ENCODE results near the gene HMGXB4. TPM values are rescaled to one million over a fixed set of nuclear protein-coding genes. Genes with fewer than 3 reads are reported as not detected.
A peak's percentile ranks its signal among the peaks of the same experiment; 100 is the strongest.
"Not testable (repeated sequence)": the region's sequence is repeated elsewhere in the genome, so short reads cannot be mapped to it uniquely, and the experiment has no call there.

Gene HMGXB4
- total RNA-seq, 1 donor = 22.5 TPM

GRCh38 chr22:35229865-35230264 is 27.4 kb upstream of the HMGXB4 start:
- no peak overlapping the region for H3K4me3 ChIP-seq (ENCODE audit: low read depth, low read length)
- DNase-seq (ENCODE audit: low read depth) = no peak
- TF ChIP-seq, protein P1, sequence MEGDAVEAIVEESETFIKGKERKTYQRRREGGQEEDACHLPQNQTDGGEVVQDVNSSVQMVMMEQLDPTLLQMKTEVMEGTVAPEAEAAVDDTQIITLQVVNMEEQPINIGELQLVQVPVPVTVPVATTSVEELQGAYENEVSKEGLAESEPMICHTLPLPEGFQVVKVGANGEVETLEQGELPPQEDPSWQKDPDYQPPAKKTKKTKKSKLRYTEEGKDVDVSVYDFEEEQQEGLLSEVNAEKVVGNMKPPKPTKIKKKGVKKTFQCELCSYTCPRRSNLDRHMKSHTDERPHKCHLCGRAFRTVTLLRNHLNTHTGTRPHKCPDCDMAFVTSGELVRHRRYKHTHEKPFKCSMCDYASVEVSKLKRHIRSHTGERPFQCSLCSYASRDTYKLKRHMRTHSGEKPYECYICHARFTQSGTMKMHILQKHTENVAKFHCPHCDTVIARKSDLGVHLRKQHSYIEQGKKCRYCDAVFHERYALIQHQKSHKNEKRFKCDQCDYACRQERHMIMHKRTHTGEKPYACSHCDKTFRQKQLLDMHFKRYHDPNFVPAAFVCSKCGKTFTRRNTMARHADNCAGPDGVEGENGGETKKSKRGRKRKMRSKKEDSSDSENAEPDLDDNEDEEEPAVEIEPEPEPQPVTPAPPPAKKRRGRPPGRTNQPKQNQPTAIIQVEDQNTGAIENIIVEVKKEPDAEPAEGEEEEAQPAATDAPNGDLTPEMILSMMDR (IDR thresholded peaks at IDR 0.05; ENCODE audit: insufficient read depth, low read depth, low read length) = no peak

DNA sequence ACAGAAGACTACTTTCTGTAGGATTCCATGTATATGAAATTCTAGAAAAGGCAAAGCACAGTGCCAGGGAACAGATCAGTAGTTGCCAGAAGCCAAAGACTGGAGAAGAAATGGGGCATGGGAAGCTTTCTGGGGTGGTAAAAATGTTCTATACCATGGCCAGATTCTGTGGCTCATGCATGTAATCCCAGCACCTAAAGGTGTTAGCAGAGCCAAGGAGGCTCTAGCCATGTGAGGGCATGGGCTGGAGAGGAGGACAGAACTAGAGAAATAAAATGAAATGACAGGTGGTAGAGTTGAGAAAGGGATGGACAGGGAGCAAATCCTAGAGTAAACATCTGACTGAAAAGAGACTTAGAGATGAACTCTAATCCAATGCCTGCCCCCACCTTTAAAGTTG is 26.9 kb upstream of the HMGXB4 start:
- DNase-seq (ENCODE audit: low read depth) = no peak
- TF ChIP-seq, protein P1 (IDR thresholded peaks at IDR 0.05; ENCODE audit: insufficient read depth, low read depth, low read length) = no peak
- H3K4me3 ChIP-seq (ENCODE audit: low read depth, low read length) = no peak overlapping the region

DNA sequence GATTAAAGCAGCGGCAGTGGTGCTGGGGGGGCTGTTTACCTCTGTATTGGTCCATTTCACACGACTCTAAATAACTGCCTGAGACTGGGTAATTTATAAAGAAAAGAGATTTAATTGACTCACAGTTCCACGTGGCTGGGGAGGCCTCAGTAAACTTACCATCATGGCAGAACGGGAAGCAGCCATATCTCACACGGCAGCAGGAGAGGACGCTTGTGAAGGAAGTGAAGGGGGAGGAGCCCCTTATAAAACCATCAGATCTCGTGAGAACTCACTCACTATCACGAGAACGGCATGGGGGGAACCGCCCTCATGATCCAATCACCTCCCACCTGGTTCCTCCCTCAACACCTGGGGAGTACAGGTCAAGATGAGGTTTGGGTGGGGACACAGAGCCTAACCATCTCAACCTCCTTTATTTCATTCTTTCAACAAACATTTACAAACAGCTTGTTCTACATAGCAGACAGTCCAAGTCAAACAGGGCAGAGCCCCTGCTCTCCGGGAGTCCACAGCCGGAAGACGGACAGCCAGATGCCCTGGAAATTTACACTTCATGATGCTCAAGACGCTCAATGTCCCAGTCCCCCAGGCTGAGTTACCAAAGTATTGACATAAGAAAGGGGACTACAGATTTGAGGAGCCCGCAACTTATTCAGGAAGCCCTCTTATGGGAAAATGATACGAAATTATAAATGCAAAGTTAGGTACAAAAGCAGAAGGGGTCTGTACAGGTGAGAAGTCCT is 26.3 kb upstream of the HMGXB4 start:
- H3K4me3 ChIP-seq (ENCODE audit: low read depth, low read length) = no peak overlapping the region
- no peak for DNase-seq (ENCODE audit: low read depth)
- TF ChIP-seq, protein P1 (IDR thresholded peaks at IDR 0.05; ENCODE audit: insufficient read depth, low read depth, low read length) = no peak

- peak; percentile 68 for DNase-seq (ENCODE audit: low read depth)
- TF ChIP-seq, protein P1 (IDR thresholded peaks at IDR 0.05; ENCODE audit: insufficient read depth, low read depth, low read length) = peak; percentile 97
Measured at GRCh38 chr22:35231585-35232084, 25.7 kb upstream of the HMGXB4 start.

GRCh38 chr22:35238749-35239148 is 18.5 kb upstream of the HMGXB4 start:
- not testable (repeated sequence) for DNase-seq (ENCODE audit: low read depth); H3K4me3 ChIP-seq (ENCODE audit: low read depth, low read length)

More at GRCh38 chr22:35231585-35232084, 25.7 kb upstream of the HMGXB4 start:
- no peak overlapping the region for H3K4me3 ChIP-seq (ENCODE audit: low read depth, low read length)

DNA sequence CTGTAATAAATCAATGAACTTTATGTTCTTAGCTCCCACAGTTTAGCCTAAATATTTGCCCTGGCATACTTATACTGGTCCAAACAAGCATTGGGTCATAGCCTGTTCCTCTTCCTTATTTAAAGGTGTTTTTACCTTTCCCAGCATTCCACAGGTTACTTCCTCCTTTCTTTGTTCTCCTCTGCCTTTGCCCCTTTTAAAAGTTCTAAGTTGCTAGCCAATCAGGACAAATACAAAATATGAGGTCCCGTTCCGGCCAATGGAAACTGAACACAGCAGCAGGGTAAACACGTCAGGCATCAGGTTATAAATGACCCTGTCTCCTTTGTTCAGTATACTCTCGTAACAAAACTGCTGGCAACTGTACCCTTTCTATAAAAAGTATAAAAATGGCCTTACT is 12.8 kb upstream of the HMGXB4 start:
- not testable (repeated sequence) for DNase-seq (ENCODE audit: low read depth); H3K4me3 ChIP-seq (ENCODE audit: low read depth, low read length)

GRCh38 chr22:35250156-35250555 is 7.1 kb upstream of the HMGXB4 start:
- DNase-seq (ENCODE audit: low read depth) = no peak
- TF ChIP-seq, protein P1 (IDR thresholded peaks at IDR 0.05; ENCODE audit: insufficient read depth, low read depth, low read length) = no peak

GRCh38 chr22:35253946-35254345 is 3.3 kb upstream of the HMGXB4 start:
- H3K4me3 ChIP-seq (ENCODE audit: low read depth, low read length) = no peak overlapping the region
- no peak for DNase-seq (ENCODE audit: low read depth)

More at GRCh38 chr22:35250156-35250555, 7.1 kb upstream of the HMGXB4 start:
- H3K4me3 ChIP-seq (ENCODE audit: low read depth, low read length) = no peak overlapping the region

More at GRCh38 chr22:35253946-35254345, 3.3 kb upstream of the HMGXB4 start:
- TF ChIP-seq, protein P1 (IDR thresholded peaks at IDR 0.05; ENCODE audit: insufficient read depth, low read depth, low read length) = no peak
